ENCODE data around the gene TSPY8.
"Not testable (repeated sequence)": the region's sequence is repeated elsewhere in the genome, so short reads cannot be mapped to it uniquely, and the experiment has no call there.

Gene TSPY8, protein sequence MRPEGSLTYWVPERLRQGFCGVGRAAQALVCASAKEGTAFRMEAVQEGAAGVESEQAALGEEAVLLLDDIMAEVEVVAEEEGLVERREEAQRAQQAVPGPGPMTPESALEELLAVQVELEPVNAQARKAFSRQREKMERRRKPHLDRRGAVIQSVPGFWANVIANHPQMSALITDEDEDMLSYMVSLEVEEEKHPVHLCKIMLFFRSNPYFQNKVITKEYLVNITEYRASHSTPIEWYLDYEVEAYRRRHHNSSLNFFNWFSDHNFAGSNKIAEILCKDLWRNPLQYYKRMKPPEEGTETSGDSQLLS

DNA sequence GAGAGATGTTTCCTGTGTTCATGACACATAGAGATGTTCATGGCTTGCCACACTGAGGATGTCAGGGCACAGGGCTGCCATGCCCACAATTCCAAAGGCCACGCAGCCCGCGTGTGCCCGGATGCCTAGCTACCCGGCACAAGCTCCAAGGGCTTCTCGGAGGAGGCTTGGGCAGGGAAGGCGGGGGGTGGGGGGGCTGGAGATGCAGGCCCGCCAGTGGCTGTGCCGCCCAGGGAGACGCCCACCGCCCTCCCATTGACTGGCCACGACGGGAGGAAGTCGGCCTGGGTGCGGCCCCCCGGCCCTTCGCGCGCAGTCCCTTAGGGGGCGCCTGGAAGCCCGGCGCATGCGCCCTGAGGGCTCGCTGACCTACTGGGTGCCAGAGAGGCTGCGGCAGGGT, at the start of gene TSPY8:
Gene TSPY8 (plus strand): TSS at position 301 of the 400 bp plus-strand sequence. CDS start 46 bp downstream, at position 347.
- in situ Hi-C loops (cut with MboI; ENCODE audit: low pct_unique_long_range_greater_than_20kb, low sequenced_read_pairs, unreplicated experiment); DNase-seq (ENCODE audit: low spot score): not testable (repeated sequence)

DNA sequence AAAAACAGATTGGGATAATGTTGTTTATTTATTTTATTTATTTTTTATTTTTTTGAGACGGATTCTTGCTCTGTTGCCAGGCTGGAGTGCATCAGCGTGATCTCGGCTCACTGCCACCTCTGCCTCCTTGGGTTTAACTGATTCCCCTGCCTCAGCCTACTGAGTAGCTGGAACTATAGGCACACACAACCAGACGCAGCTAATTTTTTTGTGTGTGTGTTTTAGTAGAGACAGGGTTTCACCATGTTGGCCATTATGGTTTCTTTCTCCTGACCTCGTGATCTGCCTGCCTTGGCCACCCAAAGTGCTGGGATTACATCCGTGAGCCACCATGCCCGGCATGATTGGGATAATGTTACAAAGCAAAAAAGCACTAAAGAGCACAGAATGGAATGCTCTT, 36.6 kb upstream of the TSPY8 start:
- in situ Hi-C loops (cut with MboI; ENCODE audit: low pct_unique_long_range_greater_than_20kb, low sequenced_read_pairs, unreplicated experiment): no loop called here
- no peak for DNase-seq (ENCODE audit: low spot score)
- TF ChIP-seq, protein P1, sequence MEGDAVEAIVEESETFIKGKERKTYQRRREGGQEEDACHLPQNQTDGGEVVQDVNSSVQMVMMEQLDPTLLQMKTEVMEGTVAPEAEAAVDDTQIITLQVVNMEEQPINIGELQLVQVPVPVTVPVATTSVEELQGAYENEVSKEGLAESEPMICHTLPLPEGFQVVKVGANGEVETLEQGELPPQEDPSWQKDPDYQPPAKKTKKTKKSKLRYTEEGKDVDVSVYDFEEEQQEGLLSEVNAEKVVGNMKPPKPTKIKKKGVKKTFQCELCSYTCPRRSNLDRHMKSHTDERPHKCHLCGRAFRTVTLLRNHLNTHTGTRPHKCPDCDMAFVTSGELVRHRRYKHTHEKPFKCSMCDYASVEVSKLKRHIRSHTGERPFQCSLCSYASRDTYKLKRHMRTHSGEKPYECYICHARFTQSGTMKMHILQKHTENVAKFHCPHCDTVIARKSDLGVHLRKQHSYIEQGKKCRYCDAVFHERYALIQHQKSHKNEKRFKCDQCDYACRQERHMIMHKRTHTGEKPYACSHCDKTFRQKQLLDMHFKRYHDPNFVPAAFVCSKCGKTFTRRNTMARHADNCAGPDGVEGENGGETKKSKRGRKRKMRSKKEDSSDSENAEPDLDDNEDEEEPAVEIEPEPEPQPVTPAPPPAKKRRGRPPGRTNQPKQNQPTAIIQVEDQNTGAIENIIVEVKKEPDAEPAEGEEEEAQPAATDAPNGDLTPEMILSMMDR (IDR thresholded peaks at IDR 0.05; ENCODE audit: extremely low read depth, insufficient read depth, missing control alignments): no peak

DNA sequence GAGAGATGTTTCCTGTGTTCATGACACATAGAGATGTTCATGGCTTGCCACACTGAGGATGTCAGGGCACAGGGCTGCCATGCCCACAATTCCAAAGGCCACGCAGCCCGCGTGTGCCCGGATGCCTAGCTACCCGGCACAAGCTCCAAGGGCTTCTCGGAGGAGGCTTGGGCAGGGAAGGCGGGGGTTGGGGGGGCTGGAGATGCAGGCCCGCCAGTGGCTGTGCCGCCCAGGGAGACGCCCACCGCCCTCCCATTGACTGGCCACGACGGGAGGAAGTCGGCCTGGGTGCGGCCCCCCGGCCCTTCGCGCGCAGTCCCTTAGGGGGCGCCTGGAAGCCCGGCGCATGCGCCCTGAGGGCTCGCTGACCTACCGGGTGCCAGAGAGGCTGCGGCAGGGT, 20.4 kb upstream of the TSPY8 start, which contains the start of gene TSPY4:
Gene TSPY4 (plus strand): TSS at position 301 of the 400 bp plus-strand sequence. CDS start 46 bp downstream, at position 347.
- in situ Hi-C loops (cut with MboI; ENCODE audit: low pct_unique_long_range_greater_than_20kb, low sequenced_read_pairs, unreplicated experiment): not testable (repeated sequence)

DNA sequence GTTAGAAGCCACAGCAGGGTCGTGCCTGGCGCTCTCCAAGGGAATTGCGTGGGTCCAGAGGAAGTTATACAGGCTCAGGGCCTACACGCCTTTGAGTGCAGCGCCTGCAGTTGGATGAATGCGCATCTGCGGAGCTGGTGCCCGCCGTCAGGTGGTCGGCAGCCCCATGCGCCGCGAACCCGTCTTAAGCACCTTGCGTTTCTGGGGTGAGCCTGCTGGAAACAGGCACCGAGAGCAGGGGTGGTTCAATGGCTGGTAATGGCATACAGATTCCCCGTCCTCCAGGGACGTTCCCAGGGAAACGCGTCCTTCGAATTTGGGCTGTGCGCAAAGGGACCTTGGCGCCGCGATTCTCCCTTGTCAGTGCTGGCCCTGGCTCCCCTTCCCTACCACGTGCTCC, 38.9 kb downstream of the TSPY8 start:
- DNase-seq (ENCODE audit: low spot score); in situ Hi-C loops (cut with MboI; ENCODE audit: low pct_unique_long_range_greater_than_20kb, low sequenced_read_pairs, unreplicated experiment): not testable (repeated sequence)

More for the DNA sequence above, 20.4 kb upstream of the TSPY8 start, which contains the start of gene TSPY4:
- DNase-seq (ENCODE audit: low spot score): not testable (repeated sequence)

DNA sequence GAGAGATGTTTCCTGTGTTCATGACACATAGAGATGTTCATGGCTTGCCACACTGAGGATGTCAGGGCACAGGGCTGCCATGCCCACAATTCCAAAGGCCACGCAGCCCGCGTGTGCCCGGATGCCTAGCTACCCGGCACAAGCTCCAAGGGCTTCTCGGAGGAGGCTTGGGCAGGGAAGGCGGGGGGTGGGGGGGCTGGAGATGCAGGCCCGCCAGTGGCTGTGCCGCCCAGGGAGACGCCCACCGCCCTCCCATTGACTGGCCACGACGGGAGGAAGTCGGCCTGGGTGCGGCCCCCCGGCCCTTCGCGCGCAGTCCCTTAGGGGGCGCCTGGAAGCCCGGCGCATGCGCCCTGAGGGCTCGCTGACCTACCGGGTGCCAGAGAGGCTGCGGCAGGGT, 40.5 kb downstream of the TSPY8 start, which contains the start of gene TSPY3:
Gene TSPY3 (plus strand): TSS at position 301 of the 400 bp plus-strand sequence. CDS start 46 bp downstream, at position 347.
- DNase-seq (ENCODE audit: low spot score); in situ Hi-C loops (cut with MboI; ENCODE audit: low pct_unique_long_range_greater_than_20kb, low sequenced_read_pairs, unreplicated experiment): not testable (repeated sequence)
